ENCODE measurements around the gene ID1. TPM values are rescaled to one million over a fixed set of nuclear protein-coding genes. Genes with fewer than 3 reads are reported as not detected.

ID1 gene
- total and polyA plus RNA-seq, 2 of the 13 experiments (the other 11 are each of a cell fraction or from before 2014, with no cell fraction given) = 320 to 419 TPM

GRCh38 chr20:31617432-31618104 is 12.5 kb downstream of the ID1 start (continued):
- TF ChIP-seq, protein P1, sequence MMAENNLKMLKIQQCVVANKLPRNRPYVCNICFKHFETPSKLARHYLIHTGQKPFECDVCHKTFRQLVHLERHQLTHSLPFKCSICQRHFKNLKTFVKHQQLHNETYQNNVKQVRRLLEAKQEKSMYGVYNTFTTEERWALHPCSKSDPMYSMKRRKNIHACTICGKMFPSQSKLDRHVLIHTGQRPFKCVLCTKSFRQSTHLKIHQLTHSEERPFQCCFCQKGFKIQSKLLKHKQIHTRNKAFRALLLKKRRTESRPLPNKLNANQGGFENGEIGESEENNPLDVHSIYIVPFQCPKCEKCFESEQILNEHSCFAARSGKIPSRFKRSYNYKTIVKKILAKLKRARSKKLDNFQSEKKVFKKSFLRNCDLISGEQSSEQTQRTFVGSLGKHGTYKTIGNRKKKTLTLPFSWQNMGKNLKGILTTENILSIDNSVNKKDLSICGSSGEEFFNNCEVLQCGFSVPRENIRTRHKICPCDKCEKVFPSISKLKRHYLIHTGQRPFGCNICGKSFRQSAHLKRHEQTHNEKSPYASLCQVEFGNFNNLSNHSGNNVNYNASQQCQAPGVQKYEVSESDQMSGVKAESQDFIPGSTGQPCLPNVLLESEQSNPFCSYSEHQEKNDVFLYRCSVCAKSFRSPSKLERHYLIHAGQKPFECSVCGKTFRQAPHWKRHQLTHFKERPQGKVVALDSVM (CRISPR knock-in tag; IDR thresholded peaks at IDR 0.05) = peak; percentile 93
- TF ChIP-seq, protein P2, sequence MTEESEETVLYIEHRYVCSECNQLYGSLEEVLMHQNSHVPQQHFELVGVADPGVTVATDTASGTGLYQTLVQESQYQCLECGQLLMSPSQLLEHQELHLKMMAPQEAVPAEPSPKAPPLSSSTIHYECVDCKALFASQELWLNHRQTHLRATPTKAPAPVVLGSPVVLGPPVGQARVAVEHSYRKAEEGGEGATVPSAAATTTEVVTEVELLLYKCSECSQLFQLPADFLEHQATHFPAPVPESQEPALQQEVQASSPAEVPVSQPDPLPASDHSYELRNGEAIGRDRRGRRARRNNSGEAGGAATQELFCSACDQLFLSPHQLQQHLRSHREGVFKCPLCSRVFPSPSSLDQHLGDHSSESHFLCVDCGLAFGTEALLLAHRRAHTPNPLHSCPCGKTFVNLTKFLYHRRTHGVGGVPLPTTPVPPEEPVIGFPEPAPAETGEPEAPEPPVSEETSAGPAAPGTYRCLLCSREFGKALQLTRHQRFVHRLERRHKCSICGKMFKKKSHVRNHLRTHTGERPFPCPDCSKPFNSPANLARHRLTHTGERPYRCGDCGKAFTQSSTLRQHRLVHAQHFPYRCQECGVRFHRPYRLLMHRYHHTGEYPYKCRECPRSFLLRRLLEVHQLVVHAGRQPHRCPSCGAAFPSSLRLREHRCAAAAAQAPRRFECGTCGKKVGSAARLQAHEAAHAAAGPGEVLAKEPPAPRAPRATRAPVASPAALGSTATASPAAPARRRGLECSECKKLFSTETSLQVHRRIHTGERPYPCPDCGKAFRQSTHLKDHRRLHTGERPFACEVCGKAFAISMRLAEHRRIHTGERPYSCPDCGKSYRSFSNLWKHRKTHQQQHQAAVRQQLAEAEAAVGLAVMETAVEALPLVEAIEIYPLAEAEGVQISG (CRISPR knock-in tag; IDR thresholded peaks at IDR 0.05) = 0 out of 2 replicates have a peak, but pooled peaks have one; percentile 27
- TF ChIP-seq CEBPB (IDR thresholded peaks at IDR 0.05; ENCODE audit: borderline replicate concordance, low read depth, low read length) = peak; percentile 19; the same call in 1 of the 2 replicates
- peak; percentile 82 for TF ChIP-seq FOSL2 (CRISPR knock-in tag; IDR thresholded peaks at IDR 0.05)
- TF ChIP-seq, protein P3, sequence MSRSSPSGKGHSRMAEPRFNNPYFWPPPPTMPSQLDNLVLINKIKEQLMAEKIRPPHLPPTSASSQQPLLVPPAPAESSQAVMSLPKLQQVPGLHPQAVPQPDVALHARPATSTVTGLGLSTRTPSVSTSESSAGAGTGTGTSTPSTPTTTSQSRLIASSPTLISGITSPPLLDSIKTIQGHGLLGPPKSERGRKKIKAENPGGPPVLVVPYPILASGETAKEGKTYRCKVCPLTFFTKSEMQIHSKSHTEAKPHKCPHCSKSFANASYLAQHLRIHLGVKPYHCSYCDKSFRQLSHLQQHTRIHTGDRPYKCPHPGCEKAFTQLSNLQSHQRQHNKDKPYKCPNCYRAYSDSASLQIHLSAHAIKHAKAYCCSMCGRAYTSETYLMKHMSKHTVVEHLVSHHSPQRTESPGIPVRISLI (CRISPR knock-in tag; IDR thresholded peaks at IDR 0.05; ENCODE audit: borderline replicate concordance) = peak; percentile 46; the same call in 1 of the 2 replicates

Data from HepG2 (cell line).